ENCODE measurements around the gene COQ2. TPM values are rescaled to one million over a fixed set of nuclear protein-coding genes. Genes with fewer than 3 reads are reported as not detected.

The COQ2 gene
- total and polyA plus RNA-seq, 2 experiments from 2014 or later, result 9.5 to 19.1 TPM

- DNase-seq, result no peak
These were observed 33.2 kb downstream of the COQ2 start for GRCh38 chr4:83251447-83251830.

DNA sequence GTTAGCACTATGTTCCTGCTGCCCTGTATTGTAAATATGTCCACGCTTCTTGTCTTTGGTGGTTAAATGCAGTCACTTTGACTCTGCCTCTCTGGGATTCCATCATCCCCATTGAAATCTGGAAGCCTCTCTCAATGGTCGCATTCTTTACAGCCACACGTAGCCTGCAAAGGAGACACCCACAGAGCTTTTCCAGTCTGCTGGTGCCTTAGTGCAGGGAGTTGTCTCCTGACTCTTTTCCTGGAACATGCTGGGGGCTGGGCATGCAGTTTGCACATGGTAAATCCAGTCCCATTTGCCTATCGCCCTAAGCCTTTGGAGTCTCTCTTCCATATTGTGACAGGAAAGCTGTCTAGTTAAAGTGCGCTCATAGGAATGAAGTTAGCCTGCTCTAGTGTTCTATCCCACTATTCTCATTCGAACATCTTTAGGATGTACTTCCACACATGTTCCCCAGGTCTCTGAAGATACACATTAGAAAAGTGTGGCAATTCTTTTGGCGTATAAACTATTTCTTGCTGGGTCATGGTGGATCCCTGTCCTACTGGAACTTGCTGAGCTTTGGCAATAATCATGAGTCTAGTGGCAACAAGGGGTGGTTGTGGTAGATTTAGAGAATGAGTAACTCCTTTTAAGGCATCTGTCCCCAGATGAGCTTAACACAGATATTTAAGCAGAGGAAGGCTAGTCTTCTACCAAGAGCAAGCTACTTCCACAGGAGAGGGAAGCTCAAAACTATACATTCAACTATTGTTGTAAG, 33.7 kb downstream of the COQ2 start:
- H3K4me2 ChIP-seq (ENCODE audit: unreplicated experiment), result no peak overlapping the region

More at GRCh38 chr4:83251447-83251830, 33.2 kb downstream of the COQ2 start:
- Histone ChIP-seq H3F3A (ENCODE audit: insufficient read depth) (peaks cover 14% of the 10 kb centered on the region), H3K36me3 (ENCODE audit: low read depth) (no peaks in the 10 kb centered on the region), H2AFZ (no peak overlapping the region), H3K9me3 (ENCODE audit: low read depth) (no peaks in the 10 kb centered on the region), H3K27ac (no peak overlapping the region), H4K20me1 (ENCODE audit: insufficient read depth) (no peaks in the 10 kb centered on the region), H3K27me3 (replicated peaks; ENCODE audit: insufficient read depth) (no peaks in the 10 kb centered on the region), H3K9me2 (ENCODE audit: insufficient read depth) (no peaks in the 10 kb centered on the region), H3K4me2 (ENCODE audit: unreplicated experiment) (no peak overlapping the region), H3K4me1 (ENCODE audit: insufficient read depth) (0 out of 2 replicates have a peak, but pooled peaks cover 2% of the 10 kb centered on the region), H3K4me3 (no peak overlapping the region), H3K79me2 (ENCODE audit: insufficient read depth) (no peaks in the 10 kb centered on the region), H3K9ac (no peak overlapping the region)
- WGBS, 2 experiments (ENCODE audit: low coverage in 1 of 2, low lambda C conversion rate in 2 of 2, missing lambda C conversion rate in 2 of 2), result 77 to 91% methylated on average over 2 of the region's 2 CpGs
- in situ Hi-C loops (cut with MboI), result loop anchor here (25.0 kb wide), 2 partner anchors 389 to 789 kb away; no protein-coding TSS in a partner anchor
- no peak for TF ChIP-seq EZH2phosphoT487 (IDR thresholded peaks at IDR 0.05; ENCODE audit: insufficient read depth, low read depth)
- TF ChIP-seq EZH2 (IDR thresholded peaks at IDR 0.05; ENCODE audit: insufficient read depth, poor library complexity, severe bottlenecking), result no peak

DNA sequence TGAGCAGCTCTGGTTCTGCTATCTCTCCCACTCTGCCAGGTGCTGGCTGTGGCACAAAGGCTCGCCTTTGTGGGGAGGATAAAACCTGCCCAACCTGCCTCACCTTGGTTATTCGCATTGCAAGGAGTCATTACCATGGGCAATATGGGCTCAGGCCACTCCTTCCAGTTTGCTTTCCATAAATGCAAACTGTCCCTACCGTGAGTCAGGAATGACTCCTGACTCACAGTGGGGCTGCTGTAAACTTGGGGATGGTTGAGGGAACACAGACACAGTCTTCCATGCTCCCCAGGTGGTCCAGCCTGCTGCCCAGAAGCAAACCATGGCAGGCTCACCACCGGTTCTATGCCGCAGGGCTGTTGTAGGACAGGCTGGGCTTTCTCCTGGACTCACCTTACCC, 36.1 kb downstream of the COQ2 start:
- 75 to 77% methylated on average over 5 of the region's 5 CpGs for WGBS, 2 experiments (ENCODE audit: low coverage in 1 of 2, low lambda C conversion rate in 2 of 2, missing lambda C conversion rate in 2 of 2)
- no peak overlapping the region for H3K4me2 ChIP-seq (ENCODE audit: unreplicated experiment)

More for the DNA sequence above, 33.7 kb downstream of the COQ2 start:
- Histone ChIP-seq H3K79me2 (ENCODE audit: insufficient read depth) (no peaks in the 10 kb centered on the region), H4K20me1 (ENCODE audit: insufficient read depth) (no peaks in the 10 kb centered on the region), H3F3A (ENCODE audit: insufficient read depth) (peaks cover 10% of the 10 kb centered on the region; the same call in 1 of the 2 replicates), H3K9ac (no peak overlapping the region), H2AFZ (no peak overlapping the region), H3K36me3 (ENCODE audit: low read depth) (no peaks in the 10 kb centered on the region), H3K27ac (no peak overlapping the region), H3K9me3 (ENCODE audit: low read depth) (no peaks in the 10 kb centered on the region), H3K4me1 (ENCODE audit: insufficient read depth) (no peaks in the 10 kb centered on the region), H3K27me3 (replicated peaks; ENCODE audit: insufficient read depth) (no peaks in the 10 kb centered on the region), H3K9me2 (ENCODE audit: insufficient read depth) (no peaks in the 10 kb centered on the region), H3K4me3 (no peak overlapping the region)
- 83 to 84% methylated on average over 7 of the region's 7 CpGs for WGBS, 2 experiments (ENCODE audit: low coverage in 1 of 2, low lambda C conversion rate in 2 of 2, missing lambda C conversion rate in 2 of 2)
- in situ Hi-C loops (cut with MboI), result loop anchor here (25.0 kb wide), 2 partner anchors 389 to 789 kb away; no protein-coding TSS in a partner anchor
- no peak for DNase-seq
- no peak for TF ChIP-seq EZH2 (IDR thresholded peaks at IDR 0.05; ENCODE audit: insufficient read depth, poor library complexity, severe bottlenecking)
- TF ChIP-seq EZH2phosphoT487 (IDR thresholded peaks at IDR 0.05; ENCODE audit: insufficient read depth, low read depth), result no peak

GRCh38 chr4:83247415-83248357, 36.9 kb downstream of the COQ2 start:
- Histone ChIP-seq H4K20me1 (ENCODE audit: insufficient read depth) (no peaks in the 10 kb centered on the region), H3K4me3 (no peak overlapping the region), H2AFZ (no peak overlapping the region), H3K27ac (no peak overlapping the region), H3K4me1 (ENCODE audit: insufficient read depth) (no peaks in the 10 kb centered on the region), H3K79me2 (ENCODE audit: insufficient read depth) (no peaks in the 10 kb centered on the region), H3K9me2 (ENCODE audit: insufficient read depth) (no peaks in the 10 kb centered on the region), H3F3A (ENCODE audit: insufficient read depth) (peaks cover 3% of the 10 kb centered on the region; the same call in 1 of the 2 replicates), H3K27me3 (replicated peaks; ENCODE audit: insufficient read depth) (no peaks in the 10 kb centered on the region), H3K36me3 (ENCODE audit: low read depth) (no peaks in the 10 kb centered on the region), H3K4me2 (ENCODE audit: unreplicated experiment) (no peak overlapping the region), H3K9ac (no peak overlapping the region), H3K9me3 (ENCODE audit: low read depth) (no peaks in the 10 kb centered on the region)
- in situ Hi-C loops (cut with MboI), result no loop called here
- no peak for DNase-seq
- TF ChIP-seq EZH2phosphoT487 (IDR thresholded peaks at IDR 0.05; ENCODE audit: insufficient read depth, low read depth) (no peak), EZH2 (IDR thresholded peaks at IDR 0.05; ENCODE audit: insufficient read depth, poor library complexity, severe bottlenecking) (no peak)
- WGBS, 2 experiments (ENCODE audit: low coverage in 1 of 2, low lambda C conversion rate in 2 of 2, missing lambda C conversion rate in 2 of 2), result 92 to 93% methylated on average over 11 of the region's 12 CpGs

More for the DNA sequence above, 36.1 kb downstream of the COQ2 start:
- no peak overlapping the region for H3K27ac ChIP-seq
- no peaks in the 10 kb centered on the region for H3K79me2 ChIP-seq (ENCODE audit: insufficient read depth)
- no peaks in the 10 kb centered on the region for H3K9me2 ChIP-seq (ENCODE audit: insufficient read depth)
- H3K9ac ChIP-seq, result no peak overlapping the region
- no peaks in the 10 kb centered on the region for H3K27me3 ChIP-seq (replicated peaks; ENCODE audit: insufficient read depth)
- H3K4me3 ChIP-seq, result no peak overlapping the region
- H4K20me1 ChIP-seq (ENCODE audit: insufficient read depth), result no peaks in the 10 kb centered on the region
- TF ChIP-seq EZH2 (IDR thresholded peaks at IDR 0.05; ENCODE audit: insufficient read depth, poor library complexity, severe bottlenecking) (no peak), EZH2phosphoT487 (IDR thresholded peaks at IDR 0.05; ENCODE audit: insufficient read depth, low read depth) (no peak)
- no peak for DNase-seq
- H3K4me1 ChIP-seq (ENCODE audit: insufficient read depth), result no peaks in the 10 kb centered on the region
- H3K9me3 ChIP-seq (ENCODE audit: low read depth), result no peaks in the 10 kb centered on the region
- H3F3A ChIP-seq (ENCODE audit: insufficient read depth), result peaks cover 3% of the 10 kb centered on the region; the same call in 1 of the 2 replicates
- H3K36me3 ChIP-seq (ENCODE audit: low read depth), result no peaks in the 10 kb centered on the region
- in situ Hi-C loops (cut with MboI), result no loop called here
- no peak overlapping the region for H2AFZ ChIP-seq
